ENCODE results near the gene GRWD1. TPM values are rescaled to one million over a fixed set of nuclear protein-coding genes. Genes with fewer than 3 reads are reported as not detected.

GRWD1 gene
- total and polyA plus RNA-seq, 2 experiments from 2014 or later, result 25.2 to 33.1 TPM

DNA sequence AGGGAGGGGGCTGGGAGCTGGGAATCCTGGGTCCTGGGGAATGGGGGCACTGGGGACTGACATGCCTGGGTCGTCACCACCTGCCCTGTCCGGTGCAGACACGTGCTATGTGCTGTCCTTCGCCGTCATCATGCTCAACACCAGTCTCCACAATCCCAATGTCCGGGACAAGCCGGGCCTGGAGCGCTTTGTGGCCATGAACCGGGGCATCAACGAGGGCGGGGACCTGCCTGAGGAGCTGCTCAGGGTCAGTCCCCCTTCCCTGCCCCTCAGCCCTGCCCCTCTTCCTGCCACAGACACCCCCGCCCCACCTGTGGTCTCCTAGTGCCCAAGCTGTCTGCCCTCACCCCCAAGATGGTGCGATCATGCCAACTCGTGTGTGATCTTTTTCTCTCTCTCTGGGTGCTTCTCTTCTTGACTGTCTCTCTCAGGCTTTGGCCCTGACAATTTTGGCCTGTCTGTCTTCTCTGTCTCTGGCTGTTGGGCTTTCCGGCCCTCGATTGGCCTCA lies 28.4 kb downstream of the GRWD1 start:
- peaks cover 37% of the 10 kb centered on the region for H4K20me1 ChIP-seq (ENCODE audit: insufficient read depth, poor library complexity, severe bottlenecking)
- H3K9me2 ChIP-seq (replicated peaks; ENCODE audit: insufficient read depth), result no peaks in the 10 kb centered on the region
- H3K36me3 ChIP-seq (replicated peaks; ENCODE audit: insufficient read depth, low read depth), result no peaks in the 10 kb centered on the region

DNA sequence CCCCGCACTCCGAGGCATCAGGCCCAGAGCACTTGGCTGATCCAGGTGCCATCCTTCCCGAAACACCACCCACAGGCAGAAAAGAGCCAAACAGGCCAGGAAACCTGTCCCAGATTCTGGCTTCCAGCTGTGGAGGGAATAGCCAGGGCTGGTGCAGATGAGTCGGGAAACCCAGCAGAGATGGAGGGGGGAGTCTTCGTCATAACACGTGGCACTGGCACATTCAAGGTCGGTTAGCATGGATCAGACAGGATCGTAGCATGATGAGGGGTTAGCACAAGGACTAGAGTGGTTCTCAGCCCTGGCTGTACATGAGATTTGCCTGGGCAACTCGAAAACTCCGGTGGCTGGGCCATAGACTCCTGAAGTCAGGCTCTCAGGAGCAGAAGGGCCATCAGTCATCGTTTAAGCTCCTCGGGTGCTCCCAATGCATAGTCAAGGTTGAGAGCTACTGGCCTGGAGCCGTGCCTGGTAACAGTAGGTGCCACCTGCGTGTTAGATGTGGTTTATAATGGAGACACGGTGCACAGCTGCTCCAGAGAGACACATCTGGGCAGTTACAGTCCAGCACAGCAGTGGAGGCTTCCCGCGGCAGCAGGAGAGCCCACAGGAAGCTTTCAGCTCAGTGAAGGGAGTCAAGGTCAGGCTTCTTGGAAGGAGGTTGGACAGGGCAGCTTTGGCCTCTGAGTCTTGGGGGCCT lies 29.7 kb downstream of the GRWD1 start:
- DNase-seq (ENCODE audit: low spot score), result no peak
- Histone ChIP-seq H3K27me3 (no peaks in the 10 kb centered on the region), H3K79me2 (peaks cover 15% of the 10 kb centered on the region), H3K4me3 (no peak overlapping the region), H3K4me1 (ENCODE audit: insufficient read depth) (peaks cover under 1% of the 10 kb centered on the region), H2AFZ (no peak overlapping the region), H3K36me3 (replicated peaks; ENCODE audit: insufficient read depth, low read depth) (no peaks in the 10 kb centered on the region), H4K20me1 (ENCODE audit: insufficient read depth, poor library complexity, severe bottlenecking) (peaks cover 28% of the 10 kb centered on the region), H3K9me3 (ENCODE audit: low read depth) (no peaks in the 10 kb centered on the region), H3K4me2 (no peak overlapping the region), H3K9me2 (replicated peaks; ENCODE audit: insufficient read depth) (no peaks in the 10 kb centered on the region), H3K27ac (no peak overlapping the region)
- WGBS (ENCODE audit: low lambda C conversion rate, missing lambda C conversion rate), result 95% methylated on average over 17 of the region's 17 CpGs
- no peak for TF ChIP-seq EZH2 (IDR thresholded peaks at IDR 0.05; ENCODE audit: borderline replicate concordance)
- TF ChIP-seq, protein P1, sequence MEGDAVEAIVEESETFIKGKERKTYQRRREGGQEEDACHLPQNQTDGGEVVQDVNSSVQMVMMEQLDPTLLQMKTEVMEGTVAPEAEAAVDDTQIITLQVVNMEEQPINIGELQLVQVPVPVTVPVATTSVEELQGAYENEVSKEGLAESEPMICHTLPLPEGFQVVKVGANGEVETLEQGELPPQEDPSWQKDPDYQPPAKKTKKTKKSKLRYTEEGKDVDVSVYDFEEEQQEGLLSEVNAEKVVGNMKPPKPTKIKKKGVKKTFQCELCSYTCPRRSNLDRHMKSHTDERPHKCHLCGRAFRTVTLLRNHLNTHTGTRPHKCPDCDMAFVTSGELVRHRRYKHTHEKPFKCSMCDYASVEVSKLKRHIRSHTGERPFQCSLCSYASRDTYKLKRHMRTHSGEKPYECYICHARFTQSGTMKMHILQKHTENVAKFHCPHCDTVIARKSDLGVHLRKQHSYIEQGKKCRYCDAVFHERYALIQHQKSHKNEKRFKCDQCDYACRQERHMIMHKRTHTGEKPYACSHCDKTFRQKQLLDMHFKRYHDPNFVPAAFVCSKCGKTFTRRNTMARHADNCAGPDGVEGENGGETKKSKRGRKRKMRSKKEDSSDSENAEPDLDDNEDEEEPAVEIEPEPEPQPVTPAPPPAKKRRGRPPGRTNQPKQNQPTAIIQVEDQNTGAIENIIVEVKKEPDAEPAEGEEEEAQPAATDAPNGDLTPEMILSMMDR (IDR thresholded peaks at IDR 0.05; ENCODE audit: poor library complexity), result no peak
- TF ChIP-seq EZH2phosphoT487 (IDR thresholded peaks at IDR 0.05; ENCODE audit: low read depth, severe bottlenecking, unreplicated experiment), result no peak

More for the DNA sequence above, 28.4 kb downstream of the GRWD1 start:
- WGBS (ENCODE audit: low lambda C conversion rate, missing lambda C conversion rate), result over 99% methylated on average over 12 of the region's 16 CpGs
- TF ChIP-seq EZH2phosphoT487 (IDR thresholded peaks at IDR 0.05; ENCODE audit: low read depth, severe bottlenecking, unreplicated experiment), result no peak
- no peak for TF ChIP-seq EZH2 (IDR thresholded peaks at IDR 0.05; ENCODE audit: borderline replicate concordance)
- TF ChIP-seq, protein P1 (IDR thresholded peaks at IDR 0.05; ENCODE audit: poor library complexity), result no peak
- Histone ChIP-seq H3K4me3 (no peak overlapping the region), H3K27me3 (no peaks in the 10 kb centered on the region), H2AFZ (no peak overlapping the region), H3K27ac (no peak overlapping the region), H3K4me2 (no peak overlapping the region), H3K79me2 (peaks cover 24% of the 10 kb centered on the region), H3K9me3 (ENCODE audit: low read depth) (no peaks in the 10 kb centered on the region), H3K4me1 (ENCODE audit: insufficient read depth) (peaks cover 7% of the 10 kb centered on the region)
- DNase-seq (ENCODE audit: low spot score), result no peak

DNA sequence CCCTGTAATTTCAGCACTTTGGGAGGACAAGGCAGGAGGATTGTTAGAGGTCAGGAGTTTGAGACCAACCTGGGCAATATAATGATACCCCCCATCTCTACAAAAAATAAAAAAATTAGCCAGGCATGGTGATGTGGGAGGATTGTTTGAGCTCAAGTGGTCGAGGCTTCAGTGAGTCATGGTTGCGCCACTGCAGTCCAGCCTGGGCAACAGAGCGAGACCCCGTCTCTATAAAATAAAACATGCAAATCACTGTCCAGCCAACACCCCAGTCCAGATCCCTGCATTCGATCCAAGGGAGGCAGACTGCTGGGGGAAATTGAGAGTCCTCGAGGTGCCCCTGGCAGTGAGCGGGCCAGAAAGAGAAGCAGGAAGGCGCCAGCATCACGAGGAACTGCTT lies 30.4 kb downstream of the GRWD1 start:
- WGBS (ENCODE audit: low lambda C conversion rate, missing lambda C conversion rate), result 97% methylated on average over 9 of the region's 9 CpGs
- Histone ChIP-seq H3K27me3 (no peaks in the 10 kb centered on the region), H4K20me1 (ENCODE audit: insufficient read depth, poor library complexity, severe bottlenecking) (peaks cover 21% of the 10 kb centered on the region), H3K9me3 (ENCODE audit: low read depth) (no peaks in the 10 kb centered on the region), H3K4me2 (no peak overlapping the region), H3K79me2 (peaks cover 8% of the 10 kb centered on the region), H3K36me3 (replicated peaks; ENCODE audit: insufficient read depth, low read depth) (no peaks in the 10 kb centered on the region), H3K27ac (no peak overlapping the region), H2AFZ (no peak overlapping the region), H3K4me1 (ENCODE audit: insufficient read depth) (no peaks in the 10 kb centered on the region), H3K4me3 (no peak overlapping the region), H3K9me2 (replicated peaks; ENCODE audit: insufficient read depth) (no peaks in the 10 kb centered on the region)
- TF ChIP-seq, protein P1 (IDR thresholded peaks at IDR 0.05; ENCODE audit: poor library complexity), result no peak
- no peak for TF ChIP-seq EZH2 (IDR thresholded peaks at IDR 0.05; ENCODE audit: borderline replicate concordance)
- TF ChIP-seq EZH2phosphoT487 (IDR thresholded peaks at IDR 0.05; ENCODE audit: low read depth, severe bottlenecking, unreplicated experiment), result no peak
- no peak for DNase-seq (ENCODE audit: low spot score)
